Left lung (tissue), 10 donors: ENCODE measurements around the gene DPYD. TPM values are rescaled to one million over a fixed set of nuclear protein-coding genes. Genes with fewer than 3 reads are reported as not detected.

Experiments
- ATAC-seq: fragments of 200-7000 bp; cut with Tn5 transposase; one replicate; pipeline ENCODE4 v1.9.1; 2020; ENCODE audit warnings: moderate library complexity
- DNase-seq, 4 donors: peaks; one replicate each; pipeline ENCODE4 v3.0.0-alpha.2; 2013 to 2020
- H3K27ac ChIP-seq, 2 donors: fragments of 200-600 bp; sonication (generic) in 1 of 2; one replicate each; pipeline versions ENCODE4 v1.5.0 to v1.8.0; 2020 to 2021
- H3K27me3 ChIP-seq, 2 donors: fragments of 200-600 bp; sonication (generic) in 1 of 2; one replicate each; pipeline versions ENCODE4 v1.5.0 to v1.8.0; 2020 to 2021
- H3K36me3 ChIP-seq, 2 donors: fragments of 200-600 bp; sonication (generic) in 1 of 2; one replicate each; pipeline versions ENCODE4 v1.5.0 to v1.8.0; 2020 to 2021
- H3K4me1 ChIP-seq, 2 donors: fragments of 200-600 bp; one replicate each; pipeline ENCODE4 v1.8.0; 2021
- H3K4me3 ChIP-seq, 2 donors: fragments of 200-600 bp; sonication (generic) in 1 of 2; one replicate each; pipeline versions ENCODE4 v1.5.0 to v1.8.0; 2020 to 2021; ENCODE audit warnings: mild to moderate bottlenecking in 1 of 2
- H3K9me3 ChIP-seq, 2 donors: fragments of 200-600 bp; sonication (generic) in 1 of 2; one replicate each; pipeline versions ENCODE4 v1.5.0 to v1.8.0; 2020 to 2021
- CTCF ChIP-seq, 2 donors: fragments of 200-600 bp; sonication (generic) in 1 of 2; IDR thresholded peaks; one replicate each; pipeline versions ENCODE4 v1.5.0 to v1.8.0; 2021; ENCODE audit warnings: antibody characterized with exemption in 2 of 2
- intact Hi-C, 2 donors: fragments of 100-400 bp; cut with DNase I; formaldehyde crosslinking; loops; one replicate each; pipeline versions ENCODE4 v1.11.2 to v1.14.2; 2022
- polyA plus RNA-seq, 6 donors: library from polyadenylated mRNA; unstranded; fragments of 120-200 nt; gene quantifications; one replicate each; pipeline ENCODE4 v1.2.1, GENCODE V29; 2013; ENCODE audit not compliant: insufficient read length in 6 of 6
- total RNA-seq, 2 donors: library from RNA; stranded (reverse); fragmentation: NEBNext Ultra II Directional; extraction: Animal tissue kit (Norgen Biotek cat#: 25700); gene quantifications; one replicate each; pipeline ENCODE4 v1.2.1, GENCODE V29; 2021
- donor health status: DM: no; HTN: yes; CAD: no.
- donor health status: DM: no; HTN: no; CAD: no.

DPYD gene
- total and polyA plus RNA-seq, 8 donors: 21.4 to 106 (median 26.1) TPM

- no peaks in the 10 kb centered on the region for H3K27me3 ChIP-seq
- TF ChIP-seq CTCF (IDR thresholded peaks at IDR 0.05): no peak
- no peaks in the 10 kb centered on the region for H3K4me1 ChIP-seq
- intact Hi-C loops: no loop called here
- no peak overlapping the region for H3K4me3 ChIP-seq
- no peak for DNase-seq
- H3K36me3 ChIP-seq: peaks cover 0 to 10% of the 10 kb centered on the region in 2 donors
- ATAC-seq: no peak
- peaks cover 0 to 9% of the 10 kb centered on the region in 2 donors for H3K9me3 ChIP-seq
- H3K27ac ChIP-seq: no peak overlapping the region
Observed at GRCh38 chr1:97506368-97506767, 414.5 kb downstream of the DPYD start.

- H3K4me1 ChIP-seq: no peaks in the 10 kb centered on the region
- ATAC-seq (no peak), DNase-seq (no peak)
- intact Hi-C loops: no loop called here
- H3K27me3 ChIP-seq: no peaks in the 10 kb centered on the region
- H3K36me3 ChIP-seq: peaks cover 0 to 9% of the 10 kb centered on the region in 2 donors
- H3K27ac ChIP-seq: no peak overlapping the region
- H3K9me3 ChIP-seq: peaks cover 0 to 8% of the 10 kb centered on the region in 2 donors
- no peak overlapping the region for H3K4me3 ChIP-seq
- no peak for TF ChIP-seq CTCF (IDR thresholded peaks at IDR 0.05)
Observed at GRCh38 chr1:97505816-97506215, 415.0 kb downstream of the DPYD start.

GRCh38 chr1:97505289-97505688 lies 415.5 kb downstream of the DPYD start:
- no peak for DNase-seq
- intact Hi-C loops: no loop called here
- TF ChIP-seq CTCF (IDR thresholded peaks at IDR 0.05): no peak
- H3K4me3 ChIP-seq: no peak overlapping the region
- peaks cover 0 to 3% of the 10 kb centered on the region in 2 donors for H3K9me3 ChIP-seq
- no peak for ATAC-seq
- H3K27me3 ChIP-seq: no peaks in the 10 kb centered on the region
- H3K36me3 ChIP-seq: peaks cover 0 to 4% of the 10 kb centered on the region in 2 donors
- H3K4me1 ChIP-seq: no peaks in the 10 kb centered on the region
- no peak overlapping the region for H3K27ac ChIP-seq

- Histone ChIP-seq H3K4me1 (no peaks in the 10 kb centered on the region), H3K4me3 (no peak overlapping the region), H3K27ac (no peak overlapping the region), H3K27me3 (no peaks in the 10 kb centered on the region), H3K9me3 (no peaks in the 10 kb centered on the region), H3K36me3 (no peaks in the 10 kb centered on the region)
- intact Hi-C loops: no loop called here
- DNase-seq (no peak), ATAC-seq (no peak)
- TF ChIP-seq CTCF (IDR thresholded peaks at IDR 0.05): no peak
Observed at GRCh38 chr1:97502360-97502759, 418.5 kb downstream of the DPYD start.

- intact Hi-C loops: no loop called here
- no peak overlapping the region for H3K4me3 ChIP-seq
- H3K27ac ChIP-seq: no peak overlapping the region
- no peaks in the 10 kb centered on the region for H3K27me3 ChIP-seq
- no peak for DNase-seq
- no peaks in the 10 kb centered on the region for H3K36me3 ChIP-seq
- no peak for TF ChIP-seq CTCF (IDR thresholded peaks at IDR 0.05)
- H3K9me3 ChIP-seq: no peaks in the 10 kb centered on the region
- H3K4me1 ChIP-seq: no peaks in the 10 kb centered on the region
- no peak for ATAC-seq
Observed at GRCh38 chr1:97501628-97502027, 419.2 kb downstream of the DPYD start.
